Urothelium cell line (cell line): ENCODE data around the gene INKA1.
A peak's percentile ranks its signal among the peaks of the same experiment; 100 is the strongest.
"Not testable (repeated sequence)": the region's sequence is repeated elsewhere in the genome, so short reads cannot be mapped to it uniquely, and the experiment has no call there.

Experiments
- DNase-seq: peaks from one replicate; pipeline ENCODE4 v3.0.0; 2011; ENCODE audit warnings: low spot score, mixed read lengths
- FAIRE-seq: peaks from 2 replicates; lab custom pipeline; 2011; peaks lifted over from hg19 to GRCh38; lab: Jason Lieb, UNC

INKA1 gene

GRCh38 chr3:49802719-49803464 is at the start of gene INKA1:
TSS of gene INKA1 (plus strand) at chr3:49803261. CDS start at chr3:49803393, 132 bp downstream.
- peak; percentile 91 for DNase-seq
- FAIRE-seq = peak; percentile 96

DNA sequence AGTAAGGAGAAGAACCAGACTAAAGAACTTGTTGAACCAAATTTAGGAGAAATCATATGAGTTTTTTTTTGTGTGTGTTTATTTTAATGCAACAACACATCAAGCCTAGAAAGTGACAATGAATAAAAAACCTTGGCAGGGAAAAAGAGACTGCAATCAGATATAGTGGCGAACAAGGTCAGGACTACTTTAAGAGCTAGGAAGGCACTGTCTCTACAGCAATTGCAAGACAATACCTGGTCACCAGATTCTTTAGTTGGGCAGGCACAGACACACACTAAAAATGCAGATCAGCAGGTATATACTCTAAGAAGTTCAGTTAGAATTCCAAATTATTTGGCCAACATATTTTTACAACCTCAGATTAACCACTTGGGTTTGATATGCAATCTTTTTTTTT is 48.5 kb upstream of the INKA1 start:
- FAIRE-seq = no peak
- no peak for DNase-seq

DNA sequence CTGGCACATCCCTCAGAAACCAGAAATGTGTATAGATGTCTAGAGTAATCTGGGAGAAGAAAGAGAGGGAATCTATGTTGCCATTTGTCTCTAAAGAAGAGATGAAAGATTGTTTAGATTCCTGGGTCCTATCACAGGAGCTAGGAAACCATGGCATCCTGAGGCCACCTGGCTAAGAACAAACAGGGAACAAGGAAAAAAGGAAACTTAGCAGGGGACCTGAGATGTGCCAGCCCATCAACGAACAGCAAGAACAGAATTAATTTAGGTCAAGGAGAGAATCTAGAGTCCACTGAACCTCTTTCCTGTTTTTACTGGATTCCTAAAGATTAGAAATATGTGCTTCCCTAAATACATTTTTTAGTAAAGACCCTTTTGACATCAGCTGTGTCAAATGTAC is 47.0 kb upstream of the INKA1 start:
- no peak for FAIRE-seq

GRCh38 chr3:49757197-49757596 is 45.9 kb upstream of the INKA1 start:
- no peak for DNase-seq
- no peak for FAIRE-seq

More for the DNA sequence above, 47.0 kb upstream of the INKA1 start:
- DNase-seq = no peak

- no peak for FAIRE-seq
- no peak for DNase-seq
Measured at GRCh38 chr3:49759226-49759625, 43.8 kb upstream of the INKA1 start.

GRCh38 chr3:49761661-49762060 is 41.4 kb upstream of the INKA1 start:
- FAIRE-seq = no peak

DNA sequence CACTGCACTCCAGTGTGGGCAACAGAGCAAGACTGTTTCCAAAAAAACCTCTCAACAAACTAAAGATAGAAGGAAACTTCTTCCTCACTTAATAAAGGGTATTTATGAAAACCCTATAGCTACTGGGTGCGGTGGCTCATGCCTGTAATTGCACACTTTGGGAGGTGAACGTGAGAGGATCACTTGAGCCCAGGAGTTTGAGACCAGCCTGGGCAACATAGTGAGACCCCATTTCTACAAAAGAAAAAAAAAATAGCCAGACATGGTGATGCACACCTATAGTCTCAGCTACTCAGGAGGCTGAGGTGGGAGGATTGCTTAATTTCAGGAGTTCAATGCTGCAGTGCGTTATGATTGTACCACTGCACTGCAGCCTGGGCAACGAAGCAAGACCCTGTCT is 39.1 kb upstream of the INKA1 start:
- no peak for FAIRE-seq
- no peak for DNase-seq

More at GRCh38 chr3:49761661-49762060, 41.4 kb upstream of the INKA1 start:
- DNase-seq = no peak

GRCh38 chr3:49769286-49769915 is 33.7 kb upstream of the INKA1 start:
- DNase-seq = no peak
- FAIRE-seq = no peak

GRCh38 chr3:49769926-49770325 is 33.1 kb upstream of the INKA1 start:
- FAIRE-seq = no peak
- no peak for DNase-seq

GRCh38 chr3:49771340-49771938 is 31.6 kb upstream of the INKA1 start:
- no peak for FAIRE-seq
- no peak for DNase-seq

DNA sequence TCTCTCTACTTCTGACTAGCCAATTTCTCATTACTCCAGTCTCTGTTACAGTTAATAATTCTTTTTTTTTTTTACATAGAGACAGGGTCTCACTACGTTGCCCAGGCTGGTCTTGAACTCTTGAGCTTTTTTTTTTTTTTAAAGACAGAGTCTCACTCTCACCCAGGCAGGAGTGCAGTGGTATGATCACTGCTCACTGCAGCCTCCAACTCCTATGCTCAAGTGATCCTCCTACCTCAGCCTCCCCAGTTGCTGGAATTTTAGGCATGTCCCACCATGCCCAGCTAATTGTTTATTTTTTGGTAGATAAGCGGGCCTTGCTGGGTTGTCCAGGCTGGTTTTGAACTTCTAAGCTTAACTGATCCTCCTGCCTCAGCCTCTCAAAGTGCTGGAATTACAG is 30.4 kb upstream of the INKA1 start:
- FAIRE-seq = no peak
- DNase-seq = no peak

- FAIRE-seq = no peak
Measured at GRCh38 chr3:49775538-49775937, 27.5 kb upstream of the INKA1 start.

GRCh38 chr3:49776101-49776500 is 27.0 kb upstream of the INKA1 start:
- DNase-seq, FAIRE-seq: not testable (repeated sequence)

More at GRCh38 chr3:49775538-49775937, 27.5 kb upstream of the INKA1 start:
- DNase-seq = no peak

- FAIRE-seq (no peak), DNase-seq (no peak)
Measured at GRCh38 chr3:49779358-49780079, 23.5 kb upstream of the INKA1 start.

- no peak for FAIRE-seq
- no peak for DNase-seq
Measured at GRCh38 chr3:49780080-49780974, 22.7 kb upstream of the INKA1 start.

- not testable (repeated sequence) for FAIRE-seq, DNase-seq
Measured at GRCh38 chr3:49780975-49781365, 22.1 kb upstream of the INKA1 start.

GRCh38 chr3:49781415-49782199 is 21.5 kb upstream of the INKA1 start:
- no peak for DNase-seq
- no peak for FAIRE-seq

- not testable (repeated sequence) for DNase-seq, FAIRE-seq
Measured at GRCh38 chr3:49782277-49782676, 20.8 kb upstream of the INKA1 start.

- DNase-seq = peak; percentile 49
- no peak for FAIRE-seq
Measured at GRCh38 chr3:49785565-49786356, 17.3 kb upstream of the INKA1 start.
